HUES64 (cell line): ENCODE data around the gene RELT.

ENCODE experiments used
- H3K27ac ChIP-seq: 2 replicates; pipeline ENCODE4 v1.7.0; 2013; ENCODE audit warnings: low read depth, low read length, inconsistent platforms
- H3K27me3 ChIP-seq: 2 replicates; pipeline ENCODE4 v1.6.1; 2013; ENCODE audit warnings: mild to moderate bottlenecking, low read length; ENCODE audit not compliant: insufficient read depth
- H3K36me3 ChIP-seq: 2 replicates; pipeline ENCODE4 v1.6.1; 2013; ENCODE audit warnings: mild to moderate bottlenecking, low read length; ENCODE audit not compliant: insufficient read depth
- H3K4me1 ChIP-seq: 2 replicates; pipeline ENCODE4 v1.6.1; 2013; ENCODE audit warnings: mild to moderate bottlenecking, low read length, moderate library complexity; ENCODE audit not compliant: insufficient read depth
- H3K4me3 ChIP-seq: 2 replicates; pipeline ENCODE4 v1.5.1; 2013; ENCODE audit warnings: mild to moderate bottlenecking, low read length, moderate library complexity
- H3K9ac ChIP-seq: 2 replicates; pipeline ENCODE4 v1.6.1; 2013; ENCODE audit warnings: mild to moderate bottlenecking, low read depth, low read length
- H3K9me3 ChIP-seq: 2 replicates; pipeline ENCODE4 v1.6.1; 2013; ENCODE audit warnings: low read depth, low read length; ENCODE audit not compliant: insufficient read depth
- WGBS: fragments of 150-250, 120-280 bp; methylation state at CpG from one replicate; pipeline ENCODE4 v1.1.7; 2013; ENCODE audit warnings: missing lambda C conversion rate; 5-methylcytosine and 5-hydroxymethylcytosine counted together

RELT gene

DNA sequence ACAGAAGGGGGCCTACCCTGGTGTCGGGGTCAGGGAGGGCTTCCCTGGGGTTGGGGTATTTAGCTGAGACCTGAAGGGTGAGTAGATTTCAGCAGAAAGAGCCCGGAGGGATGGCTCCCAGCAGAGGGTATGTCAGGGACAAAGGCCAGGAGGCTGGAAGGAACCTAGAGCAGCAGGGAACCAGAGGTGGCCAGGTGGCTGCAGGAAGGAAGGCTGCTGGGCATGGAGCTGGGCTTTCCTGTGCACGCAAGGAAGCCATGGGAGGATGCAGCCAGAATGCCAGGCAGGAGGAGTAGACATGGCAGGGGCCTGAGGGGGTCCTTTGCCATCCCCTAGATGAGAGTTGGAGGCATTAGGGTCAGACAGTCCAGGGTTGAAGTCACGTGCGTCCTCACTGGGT is 27.4 kb upstream of the RELT start:
- WGBS = 80% methylated on average over 5 of the region's 5 CpGs

DNA sequence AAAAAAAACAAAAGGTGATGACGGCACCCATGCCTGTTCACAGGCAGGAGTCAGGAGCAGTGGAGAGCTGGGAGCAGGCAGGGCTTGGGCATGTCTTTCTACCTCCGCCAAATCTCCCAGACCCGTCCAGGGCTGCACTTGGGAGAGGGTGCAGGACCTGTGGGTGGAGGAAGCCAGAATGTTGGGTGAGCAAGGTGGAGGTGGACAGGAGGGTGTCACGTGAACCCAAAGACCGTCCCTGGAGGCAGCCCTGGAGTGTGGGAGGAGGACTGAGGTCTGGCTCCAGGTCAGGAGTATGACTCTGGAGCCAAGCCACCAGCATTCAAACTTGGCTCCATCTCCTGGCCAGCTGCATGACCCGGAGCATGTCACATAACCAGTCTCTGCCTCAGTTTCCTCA is 26.6 kb upstream of the RELT start:
- Histone ChIP-seq H3K36me3 (no peaks in the 10 kb centered on the region), H3K9ac (no peak overlapping the region), H3K27me3 (no peaks in the 10 kb centered on the region), H3K4me1 (no peaks in the 10 kb centered on the region), H3K9me3 (no peaks in the 10 kb centered on the region), H3K4me3 (no peak overlapping the region), H3K27ac (no peak overlapping the region)
- 91% methylated on average over 6 of the region's 6 CpGs for WGBS

More for the DNA sequence above, 27.4 kb upstream of the RELT start:
- peaks cover 2% of the 10 kb centered on the region for H3K27me3 ChIP-seq
- no peak overlapping the region for H3K4me3 ChIP-seq
- H3K4me1 ChIP-seq = no peaks in the 10 kb centered on the region
- H3K27ac ChIP-seq = no peak overlapping the region
- H3K9me3 ChIP-seq = no peaks in the 10 kb centered on the region
- H3K36me3 ChIP-seq = no peaks in the 10 kb centered on the region
- no peak overlapping the region for H3K9ac ChIP-seq

DNA sequence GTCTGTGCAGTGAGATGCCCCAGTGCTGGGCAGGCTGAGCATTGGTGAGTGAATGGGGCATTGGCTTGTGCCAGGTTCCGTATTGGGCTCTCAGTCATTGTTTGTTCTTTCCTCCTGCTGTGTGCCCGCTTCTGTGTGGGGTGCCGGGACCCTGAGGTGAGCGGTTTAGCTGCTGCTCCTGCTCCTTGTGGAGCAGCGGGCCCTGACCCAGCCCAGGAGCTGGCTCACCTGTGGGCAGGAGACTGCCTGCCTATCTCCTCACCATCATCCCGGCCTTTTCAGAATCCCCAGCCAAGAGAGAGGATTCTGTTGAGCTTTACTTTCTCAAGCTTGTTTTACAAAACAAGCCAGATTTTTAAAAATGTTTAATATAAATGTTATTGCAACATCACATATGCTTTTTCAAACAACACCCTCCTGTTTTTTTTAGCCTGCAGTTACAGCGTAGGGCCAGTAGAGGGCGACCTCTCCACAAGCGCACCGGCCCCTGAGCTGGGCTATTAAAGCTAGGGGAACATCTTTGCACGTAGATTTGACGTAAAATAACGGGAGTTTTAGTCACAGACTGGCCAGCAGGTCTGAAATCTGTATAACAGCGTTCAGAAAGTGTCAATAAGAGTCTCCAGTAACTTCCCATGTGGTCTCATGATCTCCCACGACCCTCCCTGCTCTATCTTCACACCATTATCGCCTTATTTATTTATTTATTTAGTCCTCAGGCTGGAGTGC is 25.1 kb upstream of the RELT start:
- no peak overlapping the region for H3K9ac ChIP-seq
- H3K9me3 ChIP-seq = no peaks in the 10 kb centered on the region
- H3K27ac ChIP-seq = no peak overlapping the region
- no peak overlapping the region for H3K4me3 ChIP-seq
- 28% methylated on average over 16 of the region's 16 CpGs for WGBS
- H3K4me1 ChIP-seq = no peaks in the 10 kb centered on the region
- no peaks in the 10 kb centered on the region for H3K27me3 ChIP-seq
- no peaks in the 10 kb centered on the region for H3K36me3 ChIP-seq

- WGBS = 81% methylated on average over 3 of the region's 4 CpGs
- no peak overlapping the region for H3K4me3 ChIP-seq
- H3K9me3 ChIP-seq = no peaks in the 10 kb centered on the region
- H3K36me3 ChIP-seq = no peaks in the 10 kb centered on the region
- H3K9ac ChIP-seq = no peak overlapping the region
- H3K27ac ChIP-seq = no peak overlapping the region
- H3K27me3 ChIP-seq = no peaks in the 10 kb centered on the region
- no peaks in the 10 kb centered on the region for H3K4me1 ChIP-seq
Measured at GRCh38 chr11:73353422-73353821, 22.8 kb upstream of the RELT start.

DNA sequence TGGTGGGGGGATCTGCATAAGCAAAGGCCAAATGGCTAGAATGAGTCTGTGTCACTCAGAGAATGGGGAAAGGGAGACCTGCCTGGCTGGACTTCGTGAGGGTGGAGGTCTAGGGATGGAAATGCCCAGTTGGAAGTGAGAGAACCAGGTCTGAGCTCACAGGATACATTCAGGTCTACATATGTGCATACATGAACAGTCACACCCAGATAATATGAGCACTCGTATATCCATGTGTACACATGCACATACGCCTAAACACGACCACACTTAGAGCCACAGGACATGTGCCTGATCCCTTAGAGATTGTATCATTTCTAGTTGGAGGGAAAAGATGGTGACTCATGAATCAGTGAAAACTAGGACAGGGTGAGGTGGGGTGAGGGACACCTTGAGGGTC is 21.1 kb upstream of the RELT start:
- Histone ChIP-seq H3K36me3 (no peaks in the 10 kb centered on the region), H3K4me3 (no peak overlapping the region)
- WGBS = 92% methylated on average over 4 of the region's 4 CpGs

DNA sequence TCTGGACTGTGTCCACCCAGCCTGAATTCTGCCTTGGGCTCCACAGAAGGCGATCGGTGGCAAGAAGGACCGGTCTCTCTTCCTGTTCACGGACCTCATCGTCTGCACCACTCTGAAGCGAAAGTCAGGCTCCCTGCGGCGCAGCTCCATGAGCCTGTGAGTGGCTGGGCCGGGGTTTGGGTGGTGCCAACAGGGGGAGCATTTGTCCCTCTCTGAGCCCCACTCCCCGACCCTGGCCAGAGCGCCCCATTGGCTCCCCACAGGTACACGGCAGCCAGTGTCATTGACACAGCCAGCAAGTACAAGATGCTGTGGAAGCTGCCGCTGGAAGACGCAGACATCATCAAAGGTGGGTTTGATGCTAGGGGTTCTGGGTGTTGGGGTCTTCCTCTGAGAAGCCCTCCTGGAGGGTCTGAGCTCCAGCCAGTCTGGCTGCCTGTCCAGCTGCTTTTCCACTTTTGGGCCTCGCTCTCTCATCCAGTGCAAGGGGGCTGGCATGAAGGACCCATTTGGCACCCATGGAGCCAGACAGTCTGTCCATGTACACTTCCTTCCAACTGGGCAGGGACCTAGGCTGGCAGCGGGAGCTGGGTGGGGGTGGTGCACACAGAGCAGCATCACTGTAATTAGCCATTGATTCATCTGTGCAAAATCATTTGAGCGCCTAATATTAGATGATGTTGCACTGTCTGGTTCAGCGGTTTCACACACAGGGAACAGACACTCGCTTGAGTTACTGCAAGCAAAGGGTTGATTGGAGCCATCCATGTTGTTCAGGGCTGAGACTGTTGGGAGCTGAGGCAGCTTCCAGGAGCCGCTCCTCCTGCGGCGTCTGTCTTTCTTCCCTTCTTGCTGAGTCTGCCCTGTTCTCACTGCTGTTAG is 19.0 kb upstream of the RELT start:
- 94% methylated on average over 22 of the region's 22 CpGs for WGBS
- no peaks in the 10 kb centered on the region for H3K27me3 ChIP-seq
- no peak overlapping the region for H3K9ac ChIP-seq
- H3K4me1 ChIP-seq = no peaks in the 10 kb centered on the region
- no peak overlapping the region for H3K4me3 ChIP-seq
- H3K36me3 ChIP-seq = peaks cover 4% of the 10 kb centered on the region; the same call in 1 of the 2 replicates
- H3K27ac ChIP-seq = no peak overlapping the region
- no peaks in the 10 kb centered on the region for H3K9me3 ChIP-seq

More for the DNA sequence above, 21.1 kb upstream of the RELT start:
- Histone ChIP-seq H3K9ac (no peak overlapping the region), H3K9me3 (no peaks in the 10 kb centered on the region), H3K27me3 (no peaks in the 10 kb centered on the region), H3K27ac (no peak overlapping the region), H3K4me1 (no peaks in the 10 kb centered on the region)

DNA sequence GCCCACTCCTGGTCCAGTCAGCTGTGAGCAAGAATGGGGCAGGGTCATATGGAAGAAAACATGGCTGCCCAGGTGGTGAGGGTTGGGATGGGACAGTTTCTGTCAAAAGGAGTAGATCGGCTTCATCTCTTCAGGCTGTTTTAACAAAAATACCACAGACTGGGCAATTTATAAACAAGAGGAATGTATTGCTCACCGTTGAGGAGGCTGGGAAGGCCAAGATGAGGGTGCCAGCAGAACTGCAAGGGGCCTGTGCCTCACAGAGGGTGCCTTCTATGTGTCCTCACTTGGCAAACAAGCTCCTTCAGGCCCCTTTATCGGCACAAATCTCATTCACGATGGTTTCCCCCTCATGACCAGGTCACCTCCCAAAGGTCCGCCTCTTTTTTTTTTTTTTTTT is 18.1 kb upstream of the RELT start:
- H3K36me3 ChIP-seq = peaks cover 4% of the 10 kb centered on the region; the same call in 1 of the 2 replicates
- no peak overlapping the region for H3K4me3 ChIP-seq
- H3K9ac ChIP-seq = no peak overlapping the region
- no peaks in the 10 kb centered on the region; the same call in 1 of the 2 replicates for H3K27me3 ChIP-seq
- no peaks in the 10 kb centered on the region for H3K4me1 ChIP-seq
- H3K27ac ChIP-seq = no peak overlapping the region
- 91% methylated on average over 5 of the region's 5 CpGs for WGBS
- H3K9me3 ChIP-seq = no peaks in the 10 kb centered on the region

DNA sequence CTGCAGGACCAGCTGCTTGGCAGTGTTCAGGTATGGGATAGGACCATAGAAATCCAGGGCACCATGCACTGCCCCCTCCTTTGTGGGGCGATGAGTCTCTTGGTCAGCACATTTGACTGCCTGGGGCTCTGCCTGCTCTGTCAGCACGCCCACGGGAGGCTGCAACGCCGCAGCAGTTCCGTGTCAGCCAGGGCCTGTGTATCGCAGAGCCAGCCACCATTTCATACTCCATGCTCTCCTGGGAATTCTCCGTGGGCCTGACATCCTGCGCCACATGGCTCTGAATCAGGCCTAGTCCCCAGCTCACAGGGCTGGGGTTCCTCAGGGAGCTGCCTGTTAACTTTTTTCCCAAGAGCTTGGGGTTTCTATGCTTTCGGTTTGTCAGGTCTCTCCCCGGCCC is 16.9 kb upstream of the RELT start:
- no peaks in the 10 kb centered on the region; the same call in 1 of the 2 replicates for H3K27me3 ChIP-seq
- peaks cover 9% of the 10 kb centered on the region; the same call in 1 of the 2 replicates for H3K36me3 ChIP-seq
- no peaks in the 10 kb centered on the region for H3K9me3 ChIP-seq
- 93% methylated on average over 11 of the region's 11 CpGs for WGBS
- no peaks in the 10 kb centered on the region for H3K4me1 ChIP-seq
- no peak overlapping the region for H3K4me3 ChIP-seq
- no peak overlapping the region for H3K27ac ChIP-seq
- H3K9ac ChIP-seq = no peak overlapping the region

GRCh38 chr11:73359930-73360742 is 16.1 kb upstream of the RELT start:
- peaks cover 9% of the 10 kb centered on the region; the same call in 1 of the 2 replicates for H3K36me3 ChIP-seq
- no peaks in the 10 kb centered on the region for H3K9me3 ChIP-seq
- H3K9ac ChIP-seq = no peak overlapping the region
- no peak overlapping the region for H3K27ac ChIP-seq
- no peaks in the 10 kb centered on the region for H3K4me1 ChIP-seq
- H3K27me3 ChIP-seq = no peaks in the 10 kb centered on the region; the same call in 1 of the 2 replicates
- WGBS = 90% methylated on average over 17 of the region's 19 CpGs
- no peak overlapping the region for H3K4me3 ChIP-seq

- no peaks in the 10 kb centered on the region; the same call in 1 of the 2 replicates for H3K27me3 ChIP-seq
Measured at GRCh38 chr11:73360743-73361369, 15.3 kb upstream of the RELT start.

More at GRCh38 chr11:73360743-73361369, 15.3 kb upstream of the RELT start:
- no peak overlapping the region for H3K27ac ChIP-seq
- H3K9me3 ChIP-seq = no peaks in the 10 kb centered on the region
- no peak overlapping the region for H3K4me3 ChIP-seq
- no peak overlapping the region for H3K9ac ChIP-seq
- H3K4me1 ChIP-seq = no peaks in the 10 kb centered on the region
- H3K36me3 ChIP-seq = peaks cover 9% of the 10 kb centered on the region; the same call in 1 of the 2 replicates
- WGBS = 89% methylated on average over 8 of the region's 8 CpGs
